ENCODE results near the gene METTL6.
"Not testable (repeated sequence)": the region's sequence is repeated elsewhere in the genome, so short reads cannot be mapped to it uniquely, and the experiment has no call there.

Gene METTL6, protein sequence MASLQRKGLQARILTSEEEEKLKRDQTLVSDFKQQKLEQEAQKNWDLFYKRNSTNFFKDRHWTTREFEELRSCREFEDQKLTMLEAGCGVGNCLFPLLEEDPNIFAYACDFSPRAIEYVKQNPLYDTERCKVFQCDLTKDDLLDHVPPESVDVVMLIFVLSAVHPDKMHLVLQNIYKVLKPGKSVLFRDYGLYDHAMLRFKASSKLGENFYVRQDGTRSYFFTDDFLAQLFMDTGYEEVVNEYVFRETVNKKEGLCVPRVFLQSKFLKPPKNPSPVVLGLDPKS

DNA sequence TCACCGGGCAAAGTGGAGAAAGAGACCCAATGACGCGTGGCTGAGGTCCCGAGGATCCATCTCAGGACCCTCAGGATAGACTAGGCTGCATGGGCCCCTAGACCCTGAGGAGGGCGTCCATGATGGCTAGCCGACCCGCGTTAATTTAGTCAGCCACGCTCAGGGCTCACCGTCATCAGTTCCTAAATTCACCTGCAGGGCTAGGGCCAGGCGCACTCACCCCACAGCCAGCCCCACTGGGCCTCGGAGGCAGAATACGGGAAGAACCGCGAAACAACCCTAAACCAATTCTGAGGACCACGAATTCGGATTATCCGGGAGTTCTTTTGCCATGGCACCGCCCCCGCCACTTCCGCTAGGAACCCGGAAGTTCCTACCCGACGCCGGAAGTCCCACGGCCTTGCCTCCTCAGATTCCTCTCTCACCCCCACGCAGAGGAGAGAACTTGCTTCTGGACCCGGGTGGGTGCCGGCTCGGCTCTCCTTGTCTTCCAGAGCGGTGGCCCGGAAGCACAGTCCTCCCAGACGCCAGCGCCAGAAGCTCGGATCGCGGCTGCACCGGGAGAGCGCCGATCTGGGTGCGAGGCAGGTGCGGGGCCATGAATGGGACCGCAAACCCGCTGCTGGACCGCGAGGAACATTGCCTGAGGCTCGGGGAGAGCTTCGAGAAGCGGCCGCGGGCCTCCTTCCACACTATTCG, at the start of gene METTL6, which contains the start of gene EAF1:
METTL6 (minus strand) TSS at position 363 of the 699 bp plus-strand sequence. CDS start 1,033 bp downstream, outside the sequence.
EAF1 (plus strand) TSS at position 417 of the 699 bp plus-strand sequence; CDS start at position 599, 182 bp downstream.
- DNase-seq: peak; percentile 84

- no peak for DNase-seq
These were observed 49.0 kb upstream of the METTL6 start for GRCh38 chr3:15476378-15476777.

DNA sequence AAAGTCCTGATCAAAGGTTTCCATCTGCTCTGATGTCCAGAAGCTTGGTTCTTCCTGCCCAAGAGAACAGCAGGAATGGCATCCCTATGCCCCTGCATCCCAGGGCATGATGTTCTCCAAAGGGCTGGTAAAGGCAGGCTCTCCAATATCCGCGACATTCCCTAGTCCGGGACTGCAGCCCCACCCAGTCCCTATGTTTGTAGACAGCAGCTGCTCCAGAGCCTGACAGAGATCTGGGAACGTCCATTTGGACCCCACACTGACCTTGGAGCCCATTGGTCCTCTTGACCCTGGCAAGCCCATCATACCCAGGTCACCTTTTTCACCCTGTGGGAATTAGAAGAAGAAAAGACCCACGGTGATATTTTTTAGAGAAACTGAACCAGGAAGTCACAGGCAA, 47.8 kb upstream of the METTL6 start:
- no peak for DNase-seq

- no peak for DNase-seq
These were observed 44.5 kb upstream of the METTL6 start for GRCh38 chr3:15471861-15472260.

DNA sequence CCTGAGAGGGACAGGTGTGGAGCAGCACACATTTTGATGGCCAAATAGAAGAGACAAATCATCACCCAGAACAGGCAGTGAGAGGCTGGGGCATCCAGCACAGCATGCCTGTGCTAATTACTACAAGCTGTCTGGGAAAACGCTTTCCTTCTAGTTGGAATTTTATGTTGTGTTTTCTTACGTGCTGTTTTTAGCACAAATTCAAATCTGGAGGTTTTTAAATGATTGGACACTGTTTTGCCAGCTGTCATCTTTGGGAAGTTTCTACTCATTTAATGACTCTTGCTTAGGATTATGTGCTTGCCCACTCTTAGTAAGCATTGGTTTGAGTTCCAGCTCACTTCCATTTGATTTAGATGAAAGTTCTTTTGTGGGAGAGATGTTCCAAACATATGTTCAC, 43.5 kb upstream of the METTL6 start:
- DNase-seq: no peak

DNA sequence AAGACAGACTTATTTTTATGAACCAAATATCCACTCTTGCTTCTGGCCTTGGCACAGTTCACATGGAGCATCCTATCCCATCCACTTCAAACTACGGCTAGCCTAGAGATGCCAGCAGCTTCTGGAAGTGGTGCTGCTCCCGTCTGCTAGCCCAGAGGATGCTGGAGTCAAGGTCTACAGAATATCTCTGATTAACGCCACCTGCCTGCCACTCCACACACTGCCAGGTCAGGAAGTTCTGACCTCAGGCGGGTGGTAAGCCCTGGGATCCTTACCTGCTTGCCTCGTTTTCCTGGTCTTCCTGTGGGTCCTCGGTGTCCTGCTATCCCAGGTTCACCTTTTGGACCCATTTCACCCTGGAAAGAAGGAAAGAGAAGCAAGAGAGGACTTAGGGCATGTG, 42.9 kb upstream of the METTL6 start:
- no peak for DNase-seq

GRCh38 chr3:15467227-15468181, 40.2 kb upstream of the METTL6 start:
- no peak for DNase-seq

- DNase-seq: no peak
These were observed 38.7 kb upstream of the METTL6 start for GRCh38 chr3:15465876-15466585.

GRCh38 chr3:15462451-15462850, 35.1 kb upstream of the METTL6 start:
- DNase-seq: no peak

DNA sequence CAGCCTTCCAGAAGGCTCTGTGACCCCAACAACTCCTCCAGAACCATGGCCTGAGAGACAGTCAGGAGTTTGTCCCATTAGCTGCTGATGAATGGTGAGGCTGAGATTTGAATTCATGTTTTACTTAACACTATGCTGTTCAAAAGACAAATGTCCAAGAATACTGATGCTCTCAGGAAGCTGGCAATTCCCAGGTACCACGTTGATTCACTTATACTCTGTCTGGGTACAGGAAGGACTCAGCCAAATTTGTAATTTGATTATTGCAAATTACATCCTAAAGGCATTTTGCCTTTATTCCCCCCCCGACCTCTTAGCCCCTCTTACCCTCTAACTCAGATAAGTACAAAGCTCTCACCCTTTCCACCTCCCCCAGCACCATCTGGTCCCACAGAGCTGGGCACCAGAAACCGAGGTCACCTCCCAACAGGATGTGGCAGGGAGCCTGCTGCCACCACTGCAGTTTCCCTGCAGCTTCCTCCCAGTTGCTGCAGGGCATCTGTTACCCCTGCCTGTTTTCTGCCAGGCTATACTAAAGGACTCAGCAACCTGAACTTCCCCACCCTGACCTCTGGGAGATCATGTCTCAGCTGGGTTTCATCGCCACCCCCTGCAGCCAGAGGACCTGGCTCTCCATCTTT, 33.7 kb upstream of the METTL6 start:
- DNase-seq: no peak

- no peak for DNase-seq
These were observed 31.0 kb upstream of the METTL6 start for GRCh38 chr3:15458212-15458780.

GRCh38 chr3:15456915-15457314, 29.6 kb upstream of the METTL6 start:
- not testable (repeated sequence) for DNase-seq

DNA sequence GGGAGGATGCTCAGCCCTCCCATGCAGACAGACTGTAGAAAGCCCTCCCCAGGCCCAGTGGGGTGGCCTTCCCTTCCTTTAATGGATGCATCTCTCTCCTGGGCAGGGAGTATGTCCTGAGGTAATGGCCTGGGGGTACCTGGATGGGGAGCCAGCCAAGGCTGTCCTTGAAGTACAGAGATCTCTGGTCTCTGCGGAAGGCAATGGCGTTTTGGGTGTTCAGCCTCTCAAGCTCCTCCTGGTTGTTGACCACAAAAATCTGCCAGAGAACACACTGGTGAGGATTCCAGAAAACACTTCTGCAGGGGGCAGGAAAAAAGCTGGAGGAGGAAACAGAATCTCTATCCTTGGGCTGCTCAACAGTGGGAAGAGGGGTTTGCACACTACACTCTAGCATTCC, 29.0 kb upstream of the METTL6 start:
- DNase-seq: no peak

- no peak for DNase-seq
These were observed 28.4 kb upstream of the METTL6 start for GRCh38 chr3:15455756-15456155.

DNA sequence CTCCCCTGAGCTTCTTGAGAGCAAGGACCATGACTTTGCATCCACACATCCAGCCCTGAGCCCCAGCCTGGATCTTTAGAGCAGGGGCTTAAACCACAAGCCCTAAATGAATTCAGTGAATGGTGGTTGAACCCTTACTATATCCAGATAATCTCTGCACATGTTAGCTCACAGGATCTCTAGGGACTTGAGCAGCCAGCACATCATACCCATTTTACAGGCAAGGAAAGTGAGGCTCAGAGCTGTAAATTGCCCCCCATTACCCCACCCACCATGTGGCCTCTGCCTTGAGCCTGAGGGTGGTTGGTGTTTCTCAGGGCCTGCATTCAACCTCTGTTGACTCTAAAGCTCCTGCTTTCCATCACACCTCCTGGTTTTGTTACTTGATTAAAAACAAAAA, 27.6 kb upstream of the METTL6 start:
- no peak for DNase-seq

DNA sequence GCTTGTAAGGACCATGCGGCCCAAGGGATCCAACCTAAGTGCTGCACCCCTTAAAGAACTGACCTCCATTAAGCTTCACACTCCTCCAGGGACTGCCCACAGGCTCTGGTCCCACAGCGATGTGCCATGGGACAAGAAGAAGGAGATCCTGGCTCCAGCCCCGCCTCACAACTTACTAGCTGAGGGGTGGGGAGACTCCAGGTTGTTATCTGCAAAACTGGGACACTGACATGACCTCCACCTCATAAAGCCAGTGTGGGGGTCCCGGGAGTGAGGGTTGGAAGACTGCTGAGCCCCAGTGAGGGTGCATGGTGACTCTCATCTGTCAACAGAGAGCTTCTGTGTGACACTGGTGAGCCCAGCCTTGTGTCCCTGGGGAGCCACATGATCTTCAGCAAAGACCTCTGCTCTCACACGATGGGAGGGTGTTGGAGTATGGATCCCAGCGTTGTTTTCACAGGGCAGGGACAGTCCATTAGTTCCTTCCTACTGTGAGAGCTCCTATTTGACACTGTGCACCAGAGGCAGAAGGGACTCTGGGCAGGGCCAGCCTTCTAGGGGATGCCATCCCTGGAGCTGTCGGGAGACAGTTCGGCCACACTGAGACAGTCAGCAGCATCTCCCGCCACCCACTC, 26.8 kb upstream of the METTL6 start:
- DNase-seq: no peak

DNA sequence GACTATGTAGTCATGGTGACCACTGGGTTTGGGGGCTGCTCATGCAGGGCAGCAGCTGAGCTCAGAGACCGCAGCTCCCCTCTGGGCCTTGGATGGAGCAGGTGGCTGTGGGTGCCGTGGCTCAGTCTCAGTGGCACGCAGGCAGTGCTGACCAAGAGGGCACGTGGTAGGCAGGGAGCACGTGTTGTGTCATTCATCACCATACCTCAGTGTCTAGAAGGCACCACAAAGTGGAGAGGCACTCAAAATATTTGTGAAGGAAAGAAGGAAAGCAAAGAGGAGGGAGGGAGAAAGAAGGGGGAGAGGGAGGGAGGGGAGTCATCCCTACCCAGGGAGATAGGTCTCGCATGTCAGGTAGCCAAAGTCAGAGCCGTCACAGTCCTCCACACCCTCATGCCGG, 26.2 kb upstream of the METTL6 start:
- no peak for DNase-seq

GRCh38 chr3:15452961-15453360, 25.6 kb upstream of the METTL6 start:
- DNase-seq: no peak

GRCh38 chr3:15452156-15452555, 24.8 kb upstream of the METTL6 start:
- DNase-seq: no peak

GRCh38 chr3:15451216-15452113, 24.1 kb upstream of the METTL6 start:
- no peak for DNase-seq
